Esophagus squamous epithelium (tissue), 5 donors: Measurements from ENCODE around the gene HEPACAM. TPM values are rescaled to one million over a fixed set of nuclear protein-coding genes. Genes with fewer than 3 reads are reported as not detected.

Experiments
- DNase-seq: peaks from one replicate; lab custom pipeline; 2025; lab: John Stamatoyannopoulos, UW
- H3K27ac ChIP-seq, 4 donors: fragments of 200-600 bp; sonication (generic); one replicate each; pipeline ENCODE4 v1.5.1; 2016 to 2019; ENCODE audit warnings: mild to moderate bottlenecking in 1 of 4
- H3K27me3 ChIP-seq, 4 donors: fragments of 200-600 bp; sonication (generic); 1 replicate in 3 of 4; 2 replicates in 1 of 4; pipeline versions ENCODE4 v1.5.1 to v1.6.0; 2017 to 2021; ENCODE audit warnings: antibody characterized with exemption in 1 of 4
- H3K36me3 ChIP-seq, 3 donors: fragments of 200-600 bp; sonication (generic); one replicate each; pipeline ENCODE4 v1.5.1; 2016 to 2019
- H3K4me1 ChIP-seq, 3 donors: fragments of 200-600 bp; sonication (generic); one replicate each; pipeline ENCODE4 v1.5.1; 2017 to 2019
- H3K4me3 ChIP-seq, 4 donors: fragments of 200-600 bp; sonication (generic); 1 replicate in 3 of 4; 2 replicates in 1 of 4; pipeline ENCODE4 v1.5.1; 2016 to 2019; ENCODE audit warnings: mild to moderate bottlenecking in 2 of 4, moderate library complexity in 1 of 4
- H3K9me3 ChIP-seq, 3 donors: fragments of 200-600 bp; sonication (generic); one replicate each; pipeline ENCODE4 v1.5.1; 2016 to 2019
- POLR2A ChIP-seq, 4 donors: fragments of 450-650 bp; IDR thresholded peaks; one replicate each; pipeline ENCODE4 v1.6.1; 2017; ENCODE audit warnings: antibody characterized with exemption in 4 of 4, mild to moderate bottlenecking in 4 of 4, moderate library complexity in 3 of 4
- WGBS, 2 donors: methylation state at CpG; one replicate each; pipeline ENCODE4 v1.1.5; 2018; 5-methylcytosine and 5-hydroxymethylcytosine counted together
- intact Hi-C: fragments of 100-400 bp; cut with DNase I; formaldehyde crosslinking; loops from one replicate; pipeline ENCODE4 v1.15.0; 2022
- total RNA-seq, 4 donors: library from RNA; depleted of rRNA; stranded (reverse); fragments of >200 nt; gene quantifications; one replicate each; pipeline ENCODE4 v1.1.0, GENCODE V29; 2016
- TF ChIP-seq, protein P1 (sequence below), 6 experiments: fragments of 450-650 bp in 4 of 6; fragments of 200-600 bp in 2 of 6; sonication (generic) in 2 of 6; IDR thresholded peaks; one replicate each; pipeline ENCODE4 v1.5.1; 2016 to 2019; ENCODE audit warnings: antibody characterized with exemption in 6 of 6, mild to moderate bottlenecking in 4 of 6, moderate library complexity in 4 of 6
- donor health status: DM: yes; HTN: yes; CAD: no.

HEPACAM gene
- total RNA-seq, 4 donors from 2014 or later, result not detected

DNA sequence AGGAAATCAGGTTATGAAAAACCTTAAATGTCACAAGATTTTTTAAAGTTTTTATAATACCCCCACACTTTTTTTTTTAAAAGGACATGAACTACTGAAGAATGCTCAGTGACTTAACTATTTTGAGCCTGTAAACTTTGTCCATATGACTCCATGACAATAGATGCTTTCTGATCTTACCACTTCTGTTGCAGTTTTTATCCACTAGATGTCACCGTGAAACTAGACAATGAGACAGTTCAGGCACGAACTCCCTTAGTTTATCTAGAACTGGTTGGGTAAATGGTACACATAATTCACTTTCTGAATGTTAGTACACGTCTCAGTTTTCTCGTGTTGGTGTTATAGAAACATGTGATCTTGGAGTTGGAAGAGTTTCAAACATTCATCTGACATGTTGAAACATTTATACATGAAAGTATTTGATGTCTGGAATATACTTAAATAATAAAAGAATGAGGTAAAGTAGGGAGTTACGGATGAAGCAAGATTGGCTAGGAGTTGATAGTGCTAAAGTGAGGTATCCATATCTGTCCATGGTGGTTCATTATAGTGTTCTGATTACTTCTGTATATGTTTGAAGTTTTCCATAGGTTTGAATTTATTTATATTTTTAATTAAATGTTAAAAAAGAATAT, 26.2 kb upstream of the HEPACAM start:
- Histone ChIP-seq H3K9me3 (no peaks in the 10 kb centered on the region), H3K36me3 (no peaks in the 10 kb centered on the region), H3K27ac (no peak overlapping the region), H3K4me3 (no peak overlapping the region), H3K27me3 (no peaks in the 10 kb centered on the region), H3K4me1 (no peaks in the 10 kb centered on the region)
- no peak for DNase-seq
- WGBS, 2 donors, result 13 to 14% methylated on average over 5 of the region's 5 CpGs
- intact Hi-C loops, result loop anchor here (5.0 kb wide), 1 partner anchor 180 kb away; no protein-coding TSS in a partner anchor
- TF ChIP-seq, protein P1, sequence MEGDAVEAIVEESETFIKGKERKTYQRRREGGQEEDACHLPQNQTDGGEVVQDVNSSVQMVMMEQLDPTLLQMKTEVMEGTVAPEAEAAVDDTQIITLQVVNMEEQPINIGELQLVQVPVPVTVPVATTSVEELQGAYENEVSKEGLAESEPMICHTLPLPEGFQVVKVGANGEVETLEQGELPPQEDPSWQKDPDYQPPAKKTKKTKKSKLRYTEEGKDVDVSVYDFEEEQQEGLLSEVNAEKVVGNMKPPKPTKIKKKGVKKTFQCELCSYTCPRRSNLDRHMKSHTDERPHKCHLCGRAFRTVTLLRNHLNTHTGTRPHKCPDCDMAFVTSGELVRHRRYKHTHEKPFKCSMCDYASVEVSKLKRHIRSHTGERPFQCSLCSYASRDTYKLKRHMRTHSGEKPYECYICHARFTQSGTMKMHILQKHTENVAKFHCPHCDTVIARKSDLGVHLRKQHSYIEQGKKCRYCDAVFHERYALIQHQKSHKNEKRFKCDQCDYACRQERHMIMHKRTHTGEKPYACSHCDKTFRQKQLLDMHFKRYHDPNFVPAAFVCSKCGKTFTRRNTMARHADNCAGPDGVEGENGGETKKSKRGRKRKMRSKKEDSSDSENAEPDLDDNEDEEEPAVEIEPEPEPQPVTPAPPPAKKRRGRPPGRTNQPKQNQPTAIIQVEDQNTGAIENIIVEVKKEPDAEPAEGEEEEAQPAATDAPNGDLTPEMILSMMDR (IDR thresholded peaks at IDR 0.05), result peak; percentile 19 to 83 (median 64)
- no peak for TF ChIP-seq POLR2A (IDR thresholded peaks at IDR 0.05)

DNA sequence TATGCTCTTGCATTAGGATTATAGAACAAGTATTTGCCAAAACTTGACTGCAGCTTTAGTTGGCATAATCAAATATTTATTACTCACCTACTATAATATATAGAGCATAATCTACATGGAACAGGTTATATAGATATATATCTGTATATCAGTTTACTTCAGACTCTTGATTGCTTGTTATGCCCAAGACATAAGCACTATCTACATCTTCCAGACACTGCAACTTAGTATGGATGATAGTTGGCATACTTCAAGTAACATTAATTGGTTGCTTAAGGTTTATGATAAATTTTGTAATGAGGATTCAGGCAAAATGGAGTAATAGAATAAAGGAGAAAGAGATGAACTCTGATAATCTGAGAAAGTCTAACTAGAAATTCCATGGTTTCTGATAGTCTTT, 19.2 kb upstream of the HEPACAM start:
- intact Hi-C loops, result no loop called here

DNA sequence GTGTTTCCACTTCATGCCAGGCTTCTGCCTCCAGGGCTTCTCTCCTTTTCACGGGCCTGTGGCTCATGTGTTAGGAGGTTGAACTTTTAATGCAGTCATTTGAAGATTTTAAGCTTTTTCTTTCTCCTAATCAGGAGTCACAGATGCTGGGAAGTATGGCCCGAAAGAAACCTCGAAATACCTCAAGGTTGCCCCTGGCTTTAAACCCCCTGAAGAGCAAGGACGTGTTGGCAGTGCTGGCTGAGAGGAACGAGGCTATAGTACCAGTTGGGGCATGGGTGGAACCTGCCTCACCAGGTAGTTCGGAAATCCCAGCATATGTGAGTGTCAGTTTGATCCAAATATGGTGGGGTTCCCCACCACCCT, 18.7 kb upstream of the HEPACAM start:
- 31 to 38% methylated on average over 6 of the region's 6 CpGs for WGBS, 2 donors
- intact Hi-C loops, result no loop called here
- Histone ChIP-seq H3K4me3 (peak overlapping the region; percentile 44 to 73 (median 66)), H3K4me1 (peaks cover 0 to 17% (median 6%) of the 10 kb centered on the region in 3 donors), H3K36me3 (no peaks in the 10 kb centered on the region), H3K27me3 (no peaks in the 10 kb centered on the region), H3K9me3 (no peaks in the 10 kb centered on the region), H3K27ac (peak overlapping the region in 3 of 4 donors; percentile 77 to 86 (median 86))
- no peak for DNase-seq
- TF ChIP-seq POLR2A (IDR thresholded peaks at IDR 0.05), result no peak

More for the DNA sequence above, 19.2 kb upstream of the HEPACAM start:
- Histone ChIP-seq H3K36me3 (no peaks in the 10 kb centered on the region), H3K9me3 (no peaks in the 10 kb centered on the region), H3K27me3 (no peaks in the 10 kb centered on the region), H3K4me1 (peaks cover 0 to 17% (median 6%) of the 10 kb centered on the region in 3 donors), H3K27ac (no peak overlapping the region), H3K4me3 (no peak overlapping the region)
- no peak for TF ChIP-seq POLR2A (IDR thresholded peaks at IDR 0.05)
- TF ChIP-seq, protein P1 (IDR thresholded peaks at IDR 0.05), result no peak
- DNase-seq, result no peak

DNA sequence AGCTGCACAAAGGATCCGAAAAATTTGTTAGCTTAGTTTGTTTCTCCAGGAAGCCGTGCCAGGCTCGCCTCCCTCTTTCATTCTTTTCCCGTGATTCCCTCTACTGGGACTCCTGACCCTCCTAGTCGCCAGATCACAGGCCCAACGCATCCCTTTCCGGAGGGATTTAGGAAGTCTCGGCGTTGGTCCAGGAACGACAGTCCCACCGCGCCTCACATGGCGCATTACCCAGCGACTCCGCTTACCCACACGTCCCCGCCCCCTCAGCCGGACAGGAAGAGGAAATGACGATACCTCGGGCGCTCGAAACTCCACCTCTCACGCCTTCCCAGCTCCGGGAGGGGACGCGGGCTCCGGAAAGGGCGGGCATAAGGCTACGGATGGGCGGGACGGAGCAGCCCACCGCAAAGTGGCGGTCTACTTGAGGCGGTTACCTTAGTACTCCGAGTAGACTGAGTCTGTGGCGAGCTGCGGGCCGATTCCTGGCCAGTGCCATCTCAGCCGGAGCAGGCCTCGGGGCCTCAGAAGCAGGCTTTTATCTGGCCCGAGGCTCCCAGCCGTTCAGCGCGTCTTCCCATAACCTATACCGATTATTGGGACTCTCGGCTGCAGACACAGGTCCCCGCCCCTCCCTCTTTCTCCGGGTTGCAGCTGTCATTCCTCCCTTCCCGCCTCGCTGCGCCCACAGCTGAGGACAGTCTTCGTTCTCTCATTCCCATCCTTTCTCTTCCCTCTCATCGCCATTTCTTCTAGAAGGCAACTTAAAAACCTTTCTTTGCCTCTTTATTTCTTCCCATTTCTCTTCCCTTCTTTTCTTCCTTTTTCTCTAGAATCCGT, 18.1 kb upstream of the HEPACAM start, which contains the start of gene CCDC15:
TSS of gene CCDC15 (plus strand) at position 450 of the 837 bp plus-strand sequence. CDS start 531 bp downstream, outside the sequence.
- DNase-seq, result peak; percentile 88
- Histone ChIP-seq H3K36me3 (no peaks in the 10 kb centered on the region), H3K27me3 (no peaks in the 10 kb centered on the region), H3K27ac (peak within 1 kb of the TSS; percentile 77 to 86 (median 84)), H3K4me3 (peak within 1 kb of the TSS; percentile 44 to 73 (median 66)), H3K9me3 (no peaks in the 10 kb centered on the region), H3K4me1 (peaks cover 0 to 17% (median 6%) of the 10 kb centered on the region in 3 donors)
- intact Hi-C loops, result no loop called here
- TF ChIP-seq, protein P1 (IDR thresholded peaks at IDR 0.05), result peak in 1 of 6 experiments; percentile 14
- TF ChIP-seq POLR2A (IDR thresholded peaks at IDR 0.05), result peak in 3 of 4 donors; percentile 68 to 84 (median 79)
- 0 to 1% methylated on average over 20 to 39 of the region's 54 CpGs for WGBS, 2 donors

DNA sequence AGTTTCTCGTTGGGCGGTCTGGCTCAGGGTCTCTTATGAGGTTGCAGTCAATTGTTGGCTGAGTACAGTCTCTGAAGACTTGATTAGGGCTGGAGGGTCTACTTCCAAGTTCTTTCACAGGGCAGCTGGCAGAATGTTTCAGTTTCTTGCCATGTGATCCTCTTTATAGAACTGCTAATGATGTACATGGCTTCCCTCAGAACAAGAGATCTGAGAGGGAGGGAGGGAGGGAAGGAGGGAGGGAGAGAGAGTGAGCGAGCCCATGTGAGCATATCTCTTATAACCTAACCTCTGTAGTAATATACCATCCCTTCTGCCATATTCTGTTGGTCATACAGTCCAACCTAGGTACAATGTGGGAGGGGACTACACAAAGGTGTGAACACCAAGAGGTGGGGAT, 15.5 kb upstream of the HEPACAM start:
- intact Hi-C loops, result no loop called here
- TF ChIP-seq POLR2A (IDR thresholded peaks at IDR 0.05), result no peak
- TF ChIP-seq, protein P1 (IDR thresholded peaks at IDR 0.05), result no peak
- Histone ChIP-seq H3K9me3 (no peaks in the 10 kb centered on the region), H3K4me3 (no peak overlapping the region), H3K27me3 (no peaks in the 10 kb centered on the region), H3K36me3 (no peaks in the 10 kb centered on the region), H3K4me1 (peaks cover 0 to 24% (median 6%) of the 10 kb centered on the region in 3 donors), H3K27ac (no peak overlapping the region)
- 87 to 93% methylated on average over 3 of the region's 3 CpGs for WGBS, 2 donors
- DNase-seq, result no peak
